Left kidney (tissue), 2 donors: ENCODE results near the gene KRT23. TPM values are rescaled to one million over a fixed set of nuclear protein-coding genes. Genes with fewer than 3 reads are reported as not detected.

Experiments
- DNase-seq: peaks from one replicate; pipeline ENCODE4 v3.0.0-alpha.2; 2013
- polyA plus RNA-seq: library from polyadenylated mRNA; unstranded; fragments of 120-200 nt; gene quantifications from one replicate; pipeline ENCODE4 v1.2.1, GENCODE V29; 2013; ENCODE audit not compliant: insufficient read length

Gene KRT23
- polyA plus RNA-seq, 1 donor: 1.1 TPM

DNA sequence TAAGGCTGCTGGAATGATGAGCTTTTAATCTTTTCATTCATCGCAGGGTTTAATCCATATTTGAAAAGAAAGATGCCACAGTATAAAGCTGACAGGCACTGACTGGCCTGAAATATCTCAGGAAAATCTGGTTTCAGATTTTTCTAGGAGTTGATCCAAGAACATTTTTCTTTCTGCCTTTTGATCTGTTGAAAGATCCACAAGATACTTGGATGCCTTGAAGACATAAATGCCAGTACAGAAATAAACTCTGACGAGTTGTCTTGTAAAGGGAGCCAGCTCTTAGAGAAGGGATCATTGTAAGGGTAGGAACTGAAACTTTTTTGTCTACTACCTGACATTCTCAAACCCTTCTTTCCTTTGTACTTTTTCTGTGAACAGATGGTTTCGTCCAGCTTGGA lies 27.0 kb downstream of the KRT23 start:
- DNase-seq: no peak

DNA sequence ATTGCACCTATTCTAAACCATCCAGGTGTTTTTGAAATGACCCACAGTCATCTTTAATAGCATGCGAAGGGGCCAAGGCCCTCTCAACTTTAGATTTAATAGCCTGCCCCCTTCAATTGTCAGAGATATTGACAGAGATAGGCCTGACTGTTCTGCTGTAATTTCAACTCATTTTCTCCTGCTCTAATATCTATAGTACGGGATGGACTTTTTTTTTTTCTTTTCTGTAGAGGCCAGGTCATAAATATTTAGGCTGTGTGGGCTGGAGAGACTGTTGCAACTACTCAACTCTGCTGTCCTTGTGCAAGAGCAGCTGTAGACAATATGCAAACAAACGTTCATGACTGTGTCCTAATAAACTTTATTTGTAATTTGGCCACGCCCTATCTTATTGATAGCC lies 27.7 kb downstream of the KRT23 start:
- DNase-seq: no peak

DNA sequence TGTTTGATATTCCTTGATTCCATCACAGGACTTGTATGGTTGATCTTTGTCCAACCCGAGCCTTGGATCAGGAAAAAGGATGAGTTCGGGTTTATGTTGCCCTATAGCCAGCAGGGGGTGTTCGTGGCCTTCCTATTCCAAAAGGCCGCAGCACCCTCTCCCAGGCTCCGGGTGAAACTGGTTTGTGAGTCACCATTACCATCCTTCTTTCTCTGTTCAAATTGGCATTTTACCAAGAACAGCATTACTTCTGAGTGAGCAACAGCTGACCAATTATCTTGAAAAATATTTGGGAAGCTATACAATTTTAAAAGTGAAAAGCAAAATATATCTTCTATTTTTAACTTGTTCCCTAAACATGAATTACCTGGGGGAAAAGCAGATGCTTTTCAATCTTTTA lies 28.1 kb downstream of the KRT23 start:
- DNase-seq: peak; percentile 74

DNA sequence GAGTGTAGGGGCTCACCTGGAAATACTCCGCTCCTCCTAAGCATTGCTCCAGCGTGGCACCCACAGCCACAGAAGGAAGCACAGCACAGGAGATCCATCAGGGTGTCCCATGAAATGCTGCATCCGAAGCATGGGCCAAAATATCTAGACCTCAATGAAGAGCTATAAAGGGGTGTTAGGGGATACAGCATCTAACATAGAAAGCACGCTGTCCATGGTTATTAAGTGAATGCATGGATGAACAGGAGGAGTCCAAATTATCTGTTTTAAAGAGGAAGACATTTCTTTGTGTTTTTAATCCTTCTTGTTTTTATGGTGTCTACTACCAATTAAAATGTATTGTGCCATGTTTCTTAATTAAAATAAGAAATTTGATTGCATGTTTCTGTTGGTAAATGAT lies 30.8 kb downstream of the KRT23 start:
- no peak for DNase-seq

DNA sequence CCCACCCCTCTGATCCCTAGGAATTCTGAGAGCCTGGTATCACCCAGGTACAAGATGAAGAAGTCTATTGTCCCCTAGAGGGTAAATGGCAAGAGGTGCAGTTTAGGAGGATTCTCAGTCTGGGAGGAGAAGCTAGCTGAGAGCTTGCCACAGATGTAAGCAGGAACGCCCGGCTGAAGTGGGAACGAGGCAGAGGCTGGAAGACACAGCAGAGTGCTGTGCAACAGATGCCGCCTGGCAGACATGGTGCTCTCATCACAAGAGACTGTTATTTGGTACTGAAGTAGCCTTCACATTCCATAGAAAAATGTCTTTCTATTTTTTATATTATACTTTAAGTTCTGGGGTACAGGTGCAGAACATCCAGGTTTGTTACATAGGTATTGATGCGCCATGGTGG lies 32.1 kb downstream of the KRT23 start:
- DNase-seq: no peak

DNA sequence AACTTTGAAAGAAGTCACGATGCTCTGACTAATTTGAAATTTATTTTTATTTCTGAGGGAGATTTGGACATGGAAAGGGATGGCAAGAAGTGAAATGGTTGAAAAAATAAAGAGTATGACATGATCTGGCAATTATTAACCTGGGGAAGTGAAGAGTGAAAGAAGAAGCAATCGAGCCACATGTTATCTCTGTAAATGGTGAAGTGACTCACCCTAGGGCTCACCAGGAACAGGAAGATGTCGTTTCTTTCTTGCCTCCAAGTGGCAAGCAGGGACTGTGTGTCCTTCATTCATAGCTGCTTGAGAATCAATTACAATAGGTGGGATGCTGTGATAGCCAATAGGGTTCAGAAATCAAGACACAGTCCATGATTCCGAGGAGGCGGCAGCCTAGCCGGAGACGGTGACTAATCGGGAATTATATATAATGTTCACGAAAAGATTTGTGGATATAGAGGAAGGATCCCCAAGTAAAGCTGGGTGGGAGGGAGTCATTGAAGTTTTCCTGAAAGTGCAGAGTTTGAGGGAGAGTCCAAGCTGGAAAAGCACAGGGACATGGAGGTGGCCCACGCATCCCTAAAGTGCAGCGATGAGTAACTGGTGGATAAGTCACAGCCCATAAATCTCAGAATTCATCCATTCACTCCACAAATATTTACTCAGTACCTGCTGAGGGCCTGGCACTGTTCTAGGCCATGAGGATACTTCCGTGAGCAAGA lies 34.2 kb downstream of the KRT23 start:
- no peak for DNase-seq

DNA sequence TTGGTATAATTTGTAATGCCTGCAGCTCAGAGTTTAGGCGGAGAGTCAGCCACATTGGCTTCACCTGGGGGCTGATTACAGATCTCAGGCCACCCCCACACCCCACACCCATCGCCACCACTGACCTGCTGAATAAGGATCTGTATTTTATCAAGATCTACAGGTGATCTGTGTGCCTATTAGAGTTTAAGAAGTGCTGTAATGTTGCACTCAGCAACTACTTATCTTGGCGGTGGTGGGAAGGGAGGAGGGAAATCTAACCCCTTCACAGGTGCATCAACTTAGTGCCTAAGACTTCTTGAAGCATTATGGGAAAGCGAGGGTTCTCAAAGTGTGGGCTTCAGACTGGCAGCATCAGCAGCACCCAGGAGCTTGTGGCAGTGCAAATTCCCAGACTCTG lies 34.9 kb downstream of the KRT23 start:
- DNase-seq: no peak

DNA sequence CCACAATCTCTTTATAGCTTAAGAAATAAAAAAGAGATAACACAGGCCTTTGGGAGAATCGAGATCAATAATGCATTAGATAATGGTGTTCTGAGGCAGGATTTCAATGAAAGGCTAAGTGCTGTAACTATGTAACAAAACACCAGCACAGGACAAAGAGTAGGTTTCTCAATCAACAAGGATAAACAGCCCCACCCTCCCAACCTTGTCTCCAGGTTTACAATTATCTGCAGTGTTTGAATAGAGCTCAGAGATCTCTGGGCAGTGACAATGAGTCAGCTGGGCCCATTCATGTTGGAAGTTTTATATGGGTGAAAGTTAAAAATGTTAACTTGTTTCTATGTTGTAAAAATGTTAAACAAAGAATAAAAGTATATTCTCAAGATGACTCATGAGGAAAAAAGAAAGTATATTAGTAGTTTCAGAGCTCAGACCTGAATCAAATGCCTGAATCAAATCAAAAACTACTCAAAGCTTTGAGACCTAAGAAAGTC lies 35.4 kb downstream of the KRT23 start:
- no peak for DNase-seq

DNA sequence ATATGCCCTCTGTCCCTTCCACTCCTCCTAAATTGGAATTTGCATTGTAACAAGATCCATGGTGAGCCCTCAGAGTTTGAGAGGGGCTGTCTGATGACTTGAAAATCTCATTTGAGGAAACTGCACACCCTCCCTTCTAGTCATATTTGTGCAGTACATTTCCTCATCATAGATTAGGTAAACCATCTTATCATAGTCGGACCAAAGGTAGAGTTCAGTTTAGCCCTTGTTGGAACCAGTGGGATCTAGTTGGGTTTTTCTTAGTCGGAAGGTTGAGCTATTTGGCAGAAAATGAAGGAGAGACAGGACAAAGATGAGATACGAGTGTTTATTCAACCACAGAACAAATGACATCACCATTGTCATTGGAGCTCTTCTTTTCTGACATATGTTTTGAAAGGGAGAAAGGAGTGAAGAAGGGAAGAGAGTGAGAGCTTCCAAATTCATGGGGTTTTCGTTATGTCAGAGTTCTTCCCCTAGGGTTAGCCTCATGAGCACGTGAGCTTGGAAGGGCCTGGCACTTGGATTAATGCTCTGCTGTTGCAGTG lies 36.6 kb downstream of the KRT23 start:
- DNase-seq: no peak

DNA sequence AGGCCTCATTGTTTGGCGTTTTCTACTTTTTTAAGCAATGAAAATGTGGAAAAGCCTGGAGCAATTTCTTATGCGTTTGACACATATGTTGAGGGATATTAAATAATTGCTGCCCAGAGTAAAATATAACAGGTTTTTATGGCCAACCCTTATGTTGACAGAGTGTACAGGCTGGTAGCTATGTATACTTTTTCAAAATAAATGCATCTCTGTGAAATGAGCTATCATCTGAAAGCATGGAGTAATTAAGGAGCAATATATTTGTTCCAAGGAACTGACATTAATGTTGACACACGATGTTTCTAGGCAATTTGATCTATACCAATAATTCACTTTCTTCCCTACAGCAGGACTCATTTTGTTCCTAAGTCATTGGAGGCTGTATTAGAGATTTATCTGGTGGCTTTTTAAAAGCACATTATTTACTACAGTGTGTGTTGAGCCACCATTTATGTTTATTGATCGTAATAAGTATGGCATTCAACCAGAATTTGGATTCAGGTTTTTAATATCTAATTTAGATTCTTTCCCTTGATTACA lies 40.5 kb downstream of the KRT23 start:
- DNase-seq: no peak

DNA sequence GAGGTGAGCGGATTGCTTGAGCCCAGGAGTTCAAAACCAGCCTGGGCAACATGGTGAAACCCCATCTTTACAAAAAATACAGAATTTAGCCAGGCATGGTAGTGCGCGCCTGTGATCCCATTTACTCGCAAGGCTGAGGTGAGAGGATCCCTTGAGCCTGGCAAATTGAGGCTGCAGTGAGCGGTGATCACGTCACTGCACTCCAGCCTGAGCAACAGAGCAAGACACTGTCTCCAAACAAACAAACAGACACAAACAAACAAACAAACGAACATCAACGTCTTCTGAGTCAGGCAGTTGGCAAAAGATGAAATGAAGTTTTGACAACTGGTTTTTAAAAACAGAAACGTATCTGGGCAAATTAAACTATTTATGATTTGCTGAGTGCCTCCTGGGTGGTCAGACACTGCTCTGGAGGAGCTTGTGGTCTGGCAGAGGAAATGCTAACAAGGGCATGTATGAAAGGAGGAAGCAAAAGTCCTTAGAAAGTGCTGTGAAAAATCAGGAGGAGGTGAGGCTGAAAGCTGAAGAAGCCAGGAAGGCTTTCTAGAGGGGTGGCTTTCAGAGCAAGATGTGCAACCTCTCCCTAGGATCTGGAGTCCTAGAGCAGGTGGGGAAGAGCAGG lies 42.2 kb downstream of the KRT23 start:
- no peak for DNase-seq

DNA sequence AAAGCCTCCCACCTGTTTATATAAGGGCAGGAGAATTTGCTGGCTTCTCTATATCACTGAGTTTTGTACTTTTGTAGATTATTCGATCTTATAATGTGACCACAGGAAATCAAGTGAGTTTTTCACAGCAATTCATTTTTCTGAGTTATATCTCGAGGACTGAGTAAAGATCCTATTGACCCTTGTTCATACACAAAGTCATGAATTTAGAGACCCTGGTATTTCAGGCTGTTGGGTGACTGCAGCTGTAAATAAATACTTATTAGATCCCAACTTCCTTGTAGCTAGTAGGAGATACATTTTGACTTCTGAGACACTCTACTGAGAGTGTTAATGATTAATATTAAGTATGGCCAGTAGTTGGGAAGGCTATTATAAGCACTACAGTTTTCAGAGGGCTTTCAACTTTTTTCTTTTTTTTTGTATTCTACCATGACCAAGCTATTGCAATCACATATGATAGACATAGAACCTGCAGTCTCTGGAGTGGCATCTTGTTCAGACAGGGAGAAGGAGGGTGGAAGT lies 49.2 kb downstream of the KRT23 start:
- no peak for DNase-seq

DNA sequence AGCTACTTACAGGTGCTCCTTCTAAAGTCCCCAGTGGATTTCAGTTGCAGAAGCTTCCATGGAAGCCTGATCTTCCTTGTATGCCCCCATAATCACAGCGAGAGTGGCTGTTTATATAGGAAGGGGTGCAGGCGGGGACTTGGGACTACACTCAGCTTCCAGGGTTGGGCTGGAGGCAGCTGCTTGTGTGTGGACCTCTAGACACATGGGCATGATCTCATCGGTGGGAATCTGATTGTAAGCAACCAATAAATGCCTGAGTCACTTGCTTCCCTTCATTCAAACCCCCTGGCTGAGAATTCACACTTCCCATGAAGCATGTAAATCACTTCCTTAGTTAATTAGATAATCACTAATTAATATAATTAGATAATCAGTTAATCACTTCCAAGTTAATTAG lies 51.4 kb downstream of the KRT23 start:
- DNase-seq: no peak

DNA sequence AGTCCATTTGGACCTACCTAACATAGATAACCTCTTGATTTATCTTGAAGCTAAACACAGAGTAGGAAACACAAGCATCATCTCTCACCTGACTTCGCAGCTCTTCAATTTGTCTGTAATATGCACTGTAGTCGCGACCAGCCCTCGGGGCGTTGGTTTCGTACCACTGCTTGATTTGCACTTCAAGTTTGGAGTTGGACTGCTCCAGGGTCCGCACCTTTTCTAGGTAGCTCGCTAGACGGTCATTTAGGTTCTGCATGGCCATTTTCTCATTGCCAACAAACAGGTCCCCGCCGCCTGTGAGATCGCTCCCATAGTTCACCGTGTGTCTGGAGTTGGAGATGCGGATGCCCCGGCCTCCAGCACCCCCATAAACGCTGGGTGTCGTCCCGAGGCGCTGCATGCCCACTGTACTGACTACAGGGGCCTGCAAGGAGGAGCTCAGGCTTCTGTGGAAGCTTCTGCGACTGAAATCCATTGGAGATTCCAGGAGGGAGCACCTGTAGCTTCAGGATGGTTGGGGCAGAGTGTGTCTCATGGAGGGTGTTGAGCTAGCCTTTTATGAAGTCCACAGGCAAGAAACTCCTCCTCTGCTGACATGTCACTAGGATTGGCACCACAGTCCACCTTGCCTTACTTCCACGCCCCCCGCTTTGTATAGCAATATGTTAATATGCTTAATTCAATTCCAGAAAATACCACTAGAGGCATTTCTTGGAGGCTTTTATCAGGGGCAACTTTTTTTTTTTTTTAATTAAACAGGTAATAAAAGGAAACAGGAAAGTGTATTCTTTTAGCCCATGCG lies 52.5 kb downstream of the KRT23 start, which contains the start of gene KRT20:
Gene KRT20, minus strand, starts transcription at position 535 of the 805 bp plus-strand sequence. Its CDS starts 57 bp downstream, at position 478.
- no peak for DNase-seq

DNA sequence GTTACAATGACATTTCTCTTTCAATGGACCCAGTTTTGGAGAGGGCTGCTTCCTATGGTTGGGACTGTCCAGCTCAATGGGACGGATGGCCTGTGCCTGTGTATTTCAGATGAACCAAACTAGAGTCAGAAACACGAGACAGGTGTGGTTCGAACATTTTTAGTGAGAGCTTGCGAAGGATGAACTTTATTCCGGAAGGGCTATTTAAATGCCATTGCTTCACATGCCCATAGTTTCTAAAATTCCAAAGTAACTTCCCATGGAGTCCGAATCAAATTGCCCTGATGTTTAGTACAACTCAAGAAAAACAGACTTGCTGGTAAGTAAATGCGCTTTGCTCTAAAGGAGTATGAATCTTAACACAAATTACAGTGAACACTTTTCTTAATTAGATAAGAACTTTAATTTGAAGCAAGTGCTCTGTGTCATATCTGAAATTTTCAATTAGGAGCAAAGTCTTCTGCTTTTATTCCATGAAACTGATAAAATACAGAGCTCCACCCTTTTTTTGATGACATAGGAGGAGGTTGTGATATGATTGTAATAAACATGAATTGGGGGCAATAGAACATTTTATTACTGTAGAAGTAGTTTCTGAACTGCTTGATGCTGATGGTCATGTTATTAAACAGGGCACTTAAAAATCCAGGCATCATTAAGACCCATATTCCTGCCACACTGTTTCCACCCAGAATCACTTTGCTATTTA lies 53.7 kb downstream of the KRT23 start:
- no peak for DNase-seq

DNA sequence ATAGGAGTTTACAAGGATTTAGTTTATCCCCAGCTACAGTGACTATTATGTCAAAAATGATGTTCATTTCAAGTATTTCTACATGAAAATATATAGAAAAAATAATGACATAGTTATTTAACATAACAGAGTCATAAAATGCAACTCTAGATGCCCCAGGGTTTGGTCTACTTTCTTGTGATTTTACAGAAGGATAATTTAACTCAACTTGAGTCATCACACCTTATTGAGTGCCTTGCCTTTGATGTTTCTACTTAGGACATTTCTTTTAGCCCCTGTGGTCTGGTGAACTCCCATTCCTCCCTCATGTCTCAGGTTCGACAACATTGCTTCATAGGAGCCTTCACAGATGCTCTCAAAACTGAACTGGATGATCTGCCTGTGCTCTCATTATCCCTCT lies 54.4 kb downstream of the KRT23 start:
- DNase-seq: no peak

DNA sequence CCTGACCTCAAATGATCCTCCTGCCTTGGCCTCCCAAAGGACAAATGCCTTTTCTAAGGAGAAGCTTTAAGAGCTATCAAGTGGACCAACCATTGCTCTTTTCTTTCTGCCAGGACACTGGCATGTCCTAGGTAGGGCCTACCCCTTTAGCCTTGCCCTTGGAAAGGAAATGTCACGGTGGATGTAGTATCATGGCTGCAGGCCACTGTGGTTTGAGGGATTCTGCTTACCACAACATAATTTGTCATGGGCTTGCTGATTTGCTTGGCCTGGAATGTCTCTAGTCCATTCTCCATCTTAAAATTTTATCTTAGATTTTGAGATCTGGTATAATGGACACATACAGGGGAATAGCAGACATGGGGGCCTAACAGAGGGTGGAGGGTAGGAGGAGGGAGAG lies 58.4 kb downstream of the KRT23 start:
- no peak for DNase-seq

DNA sequence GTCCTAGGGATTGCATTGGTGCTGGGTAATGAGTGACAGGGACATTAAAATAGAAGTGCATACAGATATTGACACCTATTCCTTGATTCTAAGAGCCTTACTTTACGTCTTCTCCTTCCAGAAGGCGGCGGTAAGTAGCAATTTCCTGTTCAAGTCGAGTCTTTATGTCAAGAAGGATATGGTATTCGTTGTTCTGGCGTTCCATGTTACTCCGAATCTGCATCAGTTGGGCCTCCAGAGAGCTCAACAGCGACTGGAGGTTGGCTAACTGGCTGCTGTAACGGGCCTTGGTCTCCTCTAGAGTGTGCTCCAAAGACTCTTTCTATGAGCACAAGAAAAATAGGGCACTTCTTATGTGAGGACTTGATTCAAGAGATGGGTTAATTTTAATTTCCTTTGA lies 59.4 kb downstream of the KRT23 start:
- no peak for DNase-seq

DNA sequence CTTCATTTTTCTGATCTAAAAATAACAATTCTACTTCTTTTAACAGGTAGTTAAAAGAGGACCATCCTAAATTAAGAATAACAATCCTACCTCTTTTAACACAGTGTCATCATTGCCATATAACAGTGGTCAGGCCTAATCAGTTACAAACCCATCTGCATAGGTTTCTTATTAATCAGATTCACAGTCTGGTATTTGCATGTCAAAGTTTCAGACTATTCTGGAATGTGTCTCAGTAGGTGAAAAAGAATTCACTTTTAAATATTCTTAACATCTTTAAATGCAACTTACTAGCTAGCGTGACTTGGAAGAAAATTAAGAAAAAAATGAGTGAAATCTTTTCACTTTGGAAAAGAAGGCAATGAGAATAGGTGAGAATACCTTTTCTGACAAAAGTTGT lies 63.6 kb downstream of the KRT23 start:
- DNase-seq: no peak

DNA sequence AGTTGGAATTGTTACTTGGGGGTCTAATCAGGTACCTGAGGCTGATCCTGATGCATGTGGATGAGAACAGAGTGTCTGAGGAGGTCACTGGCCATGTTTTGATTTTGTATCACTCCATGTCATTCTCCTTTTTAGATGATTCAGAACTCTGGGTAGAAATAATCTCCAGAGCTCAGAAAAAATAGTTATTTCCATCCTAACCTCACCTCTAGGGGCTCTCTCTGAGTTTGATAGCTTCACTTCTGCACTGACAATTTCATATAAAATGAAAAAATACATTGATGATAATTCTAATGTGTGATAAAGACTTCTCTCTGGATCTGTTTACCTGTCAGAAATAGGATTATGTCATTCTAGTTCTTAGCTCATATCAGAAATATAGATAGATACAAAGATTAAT lies 64.2 kb downstream of the KRT23 start:
- no peak for DNase-seq
